Measurements from ENCODE around the gene CTNNA2. TPM values are rescaled to one million over a fixed set of nuclear protein-coding genes. Genes with fewer than 3 reads are reported as not detected.

The CTNNA2 gene
- total RNA-seq, 4 donors from 2014 or later = 0.40 to 1.7 (median 1.5) TPM; not detected in 1

GRCh38 chr2:80531319-80531718 lies 1018.5 kb downstream of the CTNNA2 start:
- Histone ChIP-seq H3K4me1 (no peaks in the 10 kb centered on the region), H3K27ac (no peak overlapping the region), H3K36me3 (no peaks in the 10 kb centered on the region), H3K9me3 (no peaks in the 10 kb centered on the region), H3K27me3 (no peaks in the 10 kb centered on the region), H3K4me3 (no peak overlapping the region)
- 92% methylated on average over 1 of the region's 1 CpG; no CpG with 5 or more reads in 1 of the 2 donors for WGBS, 2 donors (ENCODE audit: low coverage in 1 of 2)
- no peak for TF ChIP-seq CTCF (IDR thresholded peaks at IDR 0.05)
- DNase-seq = no peak
- in situ Hi-C loops (cut with MboI; ENCODE audit: low pct_ligation_motif_present in 1 of 4, low pct_unique_long_range_greater_than_20kb in 1 of 4, low sequenced_read_pairs in 3 of 4) = no loop called here
- intact Hi-C loops (cut with DNase I; ENCODE audit: low total_unique reads) = no loop called here

DNA sequence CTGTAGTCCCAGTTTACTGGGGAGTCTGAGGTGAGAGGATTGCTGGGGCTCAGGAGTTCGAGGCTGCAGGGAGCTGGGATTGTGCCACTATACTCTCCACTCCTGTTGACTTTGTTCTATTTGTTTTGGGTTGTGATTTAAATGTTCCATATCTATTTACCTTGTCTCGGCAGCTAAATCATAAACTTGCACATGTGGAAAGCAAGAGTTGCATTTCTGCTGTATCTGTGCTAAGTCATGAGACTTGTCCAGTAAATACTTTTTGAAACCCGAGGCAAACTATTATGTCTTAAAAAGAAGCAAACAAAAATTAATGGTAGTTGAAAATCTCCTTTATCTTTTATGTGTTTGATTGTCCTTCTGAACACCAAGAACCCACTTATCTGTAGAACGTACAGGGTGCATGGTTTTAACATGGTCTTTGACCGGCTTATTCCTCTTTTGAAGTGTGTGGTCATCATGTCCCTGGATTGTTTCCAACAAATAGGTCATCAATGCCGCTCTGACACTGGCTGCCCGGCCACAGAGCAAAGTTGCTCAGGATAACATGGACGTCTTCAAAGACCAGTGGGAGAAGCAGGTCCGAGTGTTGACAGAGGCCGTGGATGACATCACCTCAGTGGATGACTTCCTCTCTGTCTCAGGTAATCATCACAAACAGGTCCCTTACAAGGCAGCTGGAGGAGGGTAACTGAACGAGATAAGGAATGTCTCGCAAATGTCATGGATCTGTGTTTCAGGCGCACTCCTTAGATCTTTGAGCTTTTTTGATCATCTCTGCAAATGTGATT lies 1032.8 kb downstream of the CTNNA2 start:
- no peak overlapping the region for H3K4me3 ChIP-seq
- no peak overlapping the region for H3K27ac ChIP-seq
- DNase-seq = no peak
- intact Hi-C loops (cut with DNase I; ENCODE audit: low total_unique reads) = no loop called here
- TF ChIP-seq CTCF (IDR thresholded peaks at IDR 0.05) = no peak
- no peak for TF ChIP-seq POLR2AphosphoS5 (IDR thresholded peaks at IDR 0.05)
- no peak for TF ChIP-seq EP300 (IDR thresholded peaks at IDR 0.05; ENCODE audit: low read depth)
- TF ChIP-seq POLR2A (IDR thresholded peaks at IDR 0.05) = no peak
- H3K9me3 ChIP-seq = no peaks in the 10 kb centered on the region
- in situ Hi-C loops (cut with MboI; ENCODE audit: low pct_ligation_motif_present in 1 of 4, low pct_unique_long_range_greater_than_20kb in 1 of 4, low sequenced_read_pairs in 3 of 4) = no loop called here
- no peaks in the 10 kb centered on the region for H3K4me1 ChIP-seq
- 68 to 69% methylated on average over 7 to 13 of the region's 13 CpGs for WGBS, 2 donors (ENCODE audit: low coverage in 1 of 2)
- no peaks in the 10 kb centered on the region for H3K27me3 ChIP-seq
- no peaks in the 10 kb centered on the region for H3K36me3 ChIP-seq

GRCh38 chr2:80546766-80547165 lies 1033.9 kb downstream of the CTNNA2 start:
- TF ChIP-seq EP300 (IDR thresholded peaks at IDR 0.05; ENCODE audit: low read depth) (no peak), CTCF (IDR thresholded peaks at IDR 0.05) (no peak), POLR2A (IDR thresholded peaks at IDR 0.05) (no peak), POLR2AphosphoS5 (IDR thresholded peaks at IDR 0.05) (no peak)
- no peak overlapping the region for H3K27ac ChIP-seq
- no peaks in the 10 kb centered on the region for H3K9me3 ChIP-seq
- H3K4me1 ChIP-seq = no peaks in the 10 kb centered on the region
- in situ Hi-C loops (cut with MboI; ENCODE audit: low pct_ligation_motif_present in 1 of 4, low pct_unique_long_range_greater_than_20kb in 1 of 4, low sequenced_read_pairs in 3 of 4) = no loop called here
- no peaks in the 10 kb centered on the region for H3K27me3 ChIP-seq
- DNase-seq = no peak
- H3K4me3 ChIP-seq = no peak overlapping the region
- intact Hi-C loops (cut with DNase I; ENCODE audit: low total_unique reads) = no loop called here
- no peaks in the 10 kb centered on the region for H3K36me3 ChIP-seq
- WGBS, 2 donors (ENCODE audit: low coverage in 1 of 2) = 90 to 100% methylated on average over 1 of the region's 1 CpG

- in situ Hi-C loops (cut with MboI; ENCODE audit: low pct_ligation_motif_present in 1 of 4, low pct_unique_long_range_greater_than_20kb in 1 of 4, low sequenced_read_pairs in 3 of 4) (no loop called here), intact Hi-C loops (cut with DNase I; ENCODE audit: low total_unique reads) (no loop called here)
- no peak overlapping the region for H3K27ac ChIP-seq
- H3K4me3 ChIP-seq = no peak overlapping the region
- no peak for TF ChIP-seq POLR2AphosphoS5 (IDR thresholded peaks at IDR 0.05)
- TF ChIP-seq CTCF (IDR thresholded peaks at IDR 0.05) = no peak
- no peak for TF ChIP-seq EP300 (IDR thresholded peaks at IDR 0.05; ENCODE audit: low read depth)
- TF ChIP-seq POLR2A (IDR thresholded peaks at IDR 0.05) = no peak
- no peak for DNase-seq
- no peaks in the 10 kb centered on the region for H3K27me3 ChIP-seq
- H3K4me1 ChIP-seq = no peaks in the 10 kb centered on the region
- no peaks in the 10 kb centered on the region for H3K9me3 ChIP-seq
- no peaks in the 10 kb centered on the region for H3K36me3 ChIP-seq
Measured at GRCh38 chr2:80547344-80547743, 1034.5 kb downstream of the CTNNA2 start.

Data from transverse colon (tissue), 4 donors.